GM18502 (cell line): Measurements from ENCODE around the gene ZNF567.
A peak's percentile ranks its signal among the peaks of the same experiment; 100 is the strongest.
"Not testable (repeated sequence)": the region's sequence is repeated elsewhere in the genome, so short reads cannot be mapped to it uniquely, and the experiment has no call there.

Experiments used
- ATAC-seq: cut with Tn5 transposase; IDR thresholded peaks from one replicate; pipeline ENCODE4 v1.9.1; 2021; ENCODE audit warnings: mild to moderate bottlenecking; ENCODE audit not compliant: unreplicated experiment, poor library complexity

Gene ZNF567

DNA sequence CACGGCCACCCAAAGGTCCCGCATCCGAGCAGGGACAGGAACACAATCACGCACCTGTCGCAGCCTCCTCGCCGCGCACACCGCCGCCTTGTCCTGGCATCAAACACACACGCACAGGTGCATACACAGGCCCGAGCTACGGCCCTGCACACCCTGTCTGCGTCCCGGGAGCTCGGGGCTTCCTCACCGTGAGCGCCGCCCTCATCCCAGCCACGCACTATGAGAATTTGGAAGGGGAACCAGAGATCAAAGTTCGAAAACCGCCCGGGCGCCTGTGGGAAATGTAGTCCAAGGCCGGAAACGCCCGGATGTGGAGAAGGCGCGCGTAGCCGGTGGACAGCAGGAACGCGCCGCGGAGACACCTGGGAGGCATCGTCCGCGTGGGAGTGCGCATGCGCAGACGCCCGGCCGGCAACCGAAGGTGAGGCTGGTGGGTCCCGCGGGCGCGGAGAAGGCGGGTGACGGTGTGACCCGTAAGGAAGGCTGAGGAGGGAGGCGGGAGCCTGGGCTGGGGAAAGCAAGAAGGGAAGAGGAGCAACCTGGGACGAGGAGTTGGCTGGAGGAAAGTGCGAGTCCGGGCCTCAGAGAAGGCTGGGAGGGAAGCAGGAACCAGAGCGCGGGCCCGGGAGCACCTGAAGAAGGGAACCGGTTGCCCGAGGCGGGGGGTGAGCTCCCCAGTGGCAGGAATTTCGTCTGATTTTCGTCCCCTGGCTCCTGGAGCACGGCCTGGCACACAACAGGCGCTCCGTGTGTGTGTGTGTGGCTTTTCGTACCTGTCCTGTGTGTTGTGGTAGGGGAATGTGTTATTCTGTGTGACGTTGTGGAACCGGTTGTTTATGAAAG lies at the start of gene ZNF567:
ZNF567 (plus strand) TSS at position 399 of the 843 bp plus-strand sequence. CDS start 7,256 bp downstream, outside the sequence.
- ATAC-seq: peak; percentile 85

DNA sequence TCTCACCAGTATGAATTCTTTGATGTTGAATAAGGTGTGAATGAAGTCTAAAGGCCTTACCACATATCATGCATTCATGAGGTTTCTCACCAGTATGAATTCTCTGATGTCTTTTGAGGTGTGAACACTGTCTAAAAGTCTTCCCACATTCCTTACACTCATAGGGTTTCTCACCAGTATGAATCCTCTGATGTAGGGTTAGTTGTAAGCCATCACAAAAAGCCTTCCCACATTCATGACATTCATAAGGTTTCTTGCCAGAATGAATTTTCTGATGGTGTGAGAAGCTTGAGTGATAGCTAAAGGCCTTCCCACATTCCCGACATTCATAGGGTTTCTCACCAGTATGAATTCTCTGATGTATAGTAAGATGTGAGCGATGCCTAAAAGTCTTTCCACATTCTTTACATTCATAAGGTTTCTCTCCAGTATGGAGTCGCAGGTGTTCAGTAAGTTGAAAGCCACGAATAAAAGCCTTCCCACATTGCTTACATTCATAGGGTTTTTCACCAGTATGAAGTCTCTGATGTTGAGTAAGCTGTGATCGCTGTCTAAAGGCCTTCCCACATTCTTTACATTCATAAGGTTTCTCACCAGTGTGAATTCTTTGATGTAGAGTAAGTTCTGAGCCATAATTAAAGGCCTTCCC lies 48.4 kb upstream of the ZNF567 start:
- no peak for ATAC-seq

DNA sequence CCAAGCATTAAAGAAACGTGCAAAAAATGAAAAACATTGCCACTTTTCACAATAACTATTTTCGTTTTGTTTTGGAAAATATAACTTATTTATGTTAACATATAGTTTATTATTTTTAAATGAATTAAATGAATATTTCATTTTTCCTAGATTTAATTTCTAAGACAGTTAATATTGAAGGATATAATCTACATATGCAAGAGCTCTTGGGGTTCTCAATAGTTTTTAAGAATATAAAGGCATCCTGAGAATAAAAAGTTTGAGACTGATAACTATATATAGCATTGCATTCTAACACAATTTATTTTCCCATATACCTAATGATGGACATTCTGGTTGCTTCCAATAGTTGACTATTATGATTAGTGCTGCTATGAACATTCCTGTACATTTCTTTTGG lies 40.7 kb upstream of the ZNF567 start:
- ATAC-seq: no peak

DNA sequence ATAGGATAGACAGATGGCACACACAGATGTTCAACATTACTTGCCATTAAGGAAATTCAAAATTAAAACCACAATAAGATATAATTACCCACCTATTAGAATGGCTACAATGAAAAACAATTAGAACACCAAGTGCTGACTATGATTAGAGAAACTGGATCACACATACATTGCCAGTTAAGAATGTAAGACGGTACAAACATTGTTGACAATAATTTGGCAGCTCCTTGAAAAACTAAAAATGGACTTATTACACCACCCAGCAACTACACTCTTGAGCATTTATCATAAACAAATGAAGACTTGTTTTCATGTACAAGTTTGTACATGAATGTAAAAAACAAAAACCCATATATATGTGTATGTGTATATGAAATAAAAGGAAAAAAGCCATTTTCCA lies 34.5 kb upstream of the ZNF567 start:
- no peak for ATAC-seq

DNA sequence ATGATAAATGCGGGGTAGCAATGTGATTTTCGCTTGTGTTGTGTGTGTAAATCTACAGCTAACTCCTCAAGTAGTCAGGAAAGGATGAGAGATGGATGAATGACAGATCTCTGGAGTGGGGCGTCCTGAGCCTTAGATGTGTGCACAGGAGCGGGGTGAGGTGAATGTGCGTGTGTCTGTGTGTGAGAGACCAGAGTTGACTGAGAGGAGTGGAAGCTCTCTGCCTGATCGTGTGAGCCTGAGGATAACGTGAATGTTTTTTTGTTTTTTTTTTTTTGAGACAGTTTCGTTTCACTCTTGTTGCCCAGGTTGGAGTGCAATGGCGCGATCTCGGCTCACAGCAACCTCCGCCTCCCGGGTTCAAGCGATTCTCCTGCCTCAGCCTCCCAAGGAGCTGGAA lies 21.6 kb upstream of the ZNF567 start:
- no peak for ATAC-seq

DNA sequence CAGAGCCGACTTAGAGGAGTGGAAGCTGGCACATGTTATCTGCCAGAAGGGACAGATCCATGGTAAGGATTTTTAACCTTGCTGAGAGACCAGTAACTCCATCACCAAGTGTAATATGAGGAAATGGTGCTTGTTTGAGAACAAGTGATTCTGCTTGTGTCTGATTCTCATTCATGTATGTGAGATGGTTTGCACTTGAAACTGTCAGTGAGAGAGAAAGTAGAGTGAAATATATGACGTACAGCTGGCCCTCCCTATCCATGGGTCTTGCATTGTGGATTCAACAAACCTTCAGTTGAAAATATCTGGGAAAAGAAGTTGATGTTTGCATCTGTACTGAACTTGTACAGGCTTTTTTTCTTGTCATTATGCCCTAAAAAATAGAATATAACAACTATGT lies 18.8 kb upstream of the ZNF567 start:
- no peak for ATAC-seq

DNA sequence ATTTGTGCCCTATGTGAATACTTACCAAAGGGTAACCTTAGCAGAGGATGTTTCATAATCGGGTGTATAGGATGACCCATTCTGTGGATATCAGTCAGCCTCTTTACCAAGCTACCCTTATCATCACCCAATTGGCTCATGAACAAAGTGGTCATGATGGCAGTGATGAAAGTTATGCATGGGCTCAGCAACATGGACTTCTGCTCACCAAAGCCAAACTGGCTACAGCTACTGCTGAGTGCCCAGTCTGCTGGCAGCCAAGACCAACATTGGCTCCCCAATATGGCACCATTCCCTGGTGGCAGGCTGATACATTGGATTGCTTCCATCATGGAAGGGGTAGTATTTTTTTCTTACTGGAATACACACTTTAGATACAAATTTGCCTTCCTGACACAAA lies 15.0 kb upstream of the ZNF567 start:
- ATAC-seq: no peak

DNA sequence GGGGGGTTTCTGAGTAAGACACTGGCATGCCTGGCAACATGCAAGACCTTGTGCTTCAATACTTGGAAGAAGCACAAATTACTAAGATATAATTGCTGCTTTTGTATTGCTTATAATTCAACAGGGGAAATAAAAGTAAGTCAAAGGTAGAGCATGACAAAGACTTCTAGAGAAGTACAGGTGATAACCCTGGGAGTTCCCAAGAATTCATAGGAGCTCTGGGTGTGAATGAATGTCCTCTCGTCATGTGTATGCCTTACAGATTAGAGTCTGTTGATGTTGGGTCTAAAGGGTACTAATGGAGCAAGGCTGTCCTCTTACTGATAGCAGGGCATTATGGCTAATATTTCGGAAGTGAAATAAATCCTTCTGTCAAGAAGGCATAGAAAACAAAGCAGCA lies 13.2 kb upstream of the ZNF567 start:
- ATAC-seq: no peak

DNA sequence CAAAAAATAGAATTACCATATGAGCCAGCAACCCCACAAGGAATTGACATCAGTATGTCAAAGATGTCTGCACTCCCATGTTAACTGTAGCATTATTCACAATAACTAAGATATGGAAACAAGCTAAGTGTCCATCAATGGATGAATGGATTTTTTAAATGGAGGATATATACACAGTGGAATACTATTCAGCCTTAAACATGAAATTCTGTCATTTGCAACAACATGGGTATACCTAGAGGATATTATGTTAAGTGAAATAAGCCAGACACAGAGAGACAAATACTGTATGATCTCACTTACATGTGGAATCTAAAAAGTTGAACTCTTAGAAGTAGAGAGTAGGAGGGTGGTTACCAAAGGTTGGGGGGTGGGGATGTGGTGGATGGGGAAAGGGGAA lies 8.0 kb upstream of the ZNF567 start:
- no peak for ATAC-seq

DNA sequence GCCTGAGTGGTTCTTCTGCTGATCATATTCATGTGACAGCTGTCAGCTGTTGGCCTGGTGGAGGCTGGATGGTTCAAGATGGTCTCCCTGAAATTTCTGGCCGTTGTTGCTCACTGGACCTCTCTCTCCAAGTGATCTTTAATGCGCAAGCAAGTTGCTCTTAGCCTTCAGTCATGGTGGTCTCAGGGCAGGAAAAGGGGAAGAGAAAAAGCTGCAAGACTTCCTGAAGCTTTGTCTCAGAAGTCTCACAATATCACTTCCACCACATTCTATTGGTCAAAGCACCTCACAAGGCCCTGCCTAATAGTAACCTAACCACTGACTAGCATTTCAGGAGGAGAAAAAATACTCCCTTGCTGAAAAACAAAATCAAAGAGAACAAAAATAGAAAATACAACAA lies 1.6 kb upstream of the ZNF567 start:
- no peak for ATAC-seq

DNA sequence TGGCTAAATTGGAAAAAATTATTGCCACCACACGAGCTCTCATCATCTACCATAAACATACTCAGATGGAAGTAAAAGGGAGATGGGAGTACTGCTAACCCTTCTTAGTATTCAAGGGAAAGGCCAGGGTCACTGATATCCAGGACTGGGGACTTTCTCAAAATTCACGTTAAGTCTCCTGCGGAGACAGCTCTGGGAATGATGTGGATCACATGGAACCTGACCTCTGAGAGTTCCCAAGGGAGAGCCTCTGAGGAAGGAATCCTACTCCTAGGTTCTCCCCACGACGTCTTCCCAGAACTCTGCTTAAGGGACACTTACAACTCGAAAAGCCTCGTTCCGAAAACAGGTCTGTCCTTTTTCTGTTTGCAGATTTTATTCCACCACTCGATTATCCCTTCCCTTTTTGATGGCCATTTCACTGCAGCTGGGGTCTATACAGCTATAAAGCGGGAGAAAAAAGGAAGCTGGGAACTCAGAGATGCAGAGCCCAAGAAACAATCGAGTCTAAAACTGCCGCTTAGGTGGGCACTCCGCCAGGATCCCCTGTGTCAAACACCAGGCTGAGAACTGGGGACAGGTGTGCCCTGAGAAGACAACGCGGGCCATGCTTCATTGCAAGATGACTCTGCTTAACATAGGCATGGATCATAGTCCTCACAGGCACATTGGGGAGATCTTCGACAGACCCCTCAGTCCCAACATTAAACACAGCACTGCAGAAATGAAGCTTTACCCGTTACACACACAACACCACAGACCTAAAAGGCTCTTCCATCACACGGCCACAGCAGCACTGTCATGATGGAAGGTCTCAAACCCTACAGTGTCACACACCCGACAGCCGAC lies 823 bp upstream of the ZNF567 start:
- peak; percentile 10 for ATAC-seq

DNA sequence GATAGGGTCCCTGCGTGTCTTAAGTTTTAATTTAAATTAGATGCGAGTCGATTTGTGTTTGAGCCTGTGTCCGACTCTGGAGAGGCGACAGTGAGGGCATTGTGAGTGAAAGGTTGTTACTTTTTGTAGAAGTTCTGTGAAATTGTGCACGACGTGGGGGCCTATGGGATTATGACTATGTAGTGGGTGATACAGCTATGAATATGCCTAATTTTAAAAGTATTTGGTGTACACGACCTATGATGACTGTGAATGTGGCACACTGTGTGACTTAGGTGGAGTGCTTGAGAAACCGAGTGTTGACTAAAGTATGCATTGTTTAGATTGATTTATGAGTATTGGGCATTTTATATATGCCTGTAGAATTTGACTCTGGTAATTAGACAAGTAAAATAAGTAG lies 646 bp downstream of the ZNF567 start:
- no peak for ATAC-seq

DNA sequence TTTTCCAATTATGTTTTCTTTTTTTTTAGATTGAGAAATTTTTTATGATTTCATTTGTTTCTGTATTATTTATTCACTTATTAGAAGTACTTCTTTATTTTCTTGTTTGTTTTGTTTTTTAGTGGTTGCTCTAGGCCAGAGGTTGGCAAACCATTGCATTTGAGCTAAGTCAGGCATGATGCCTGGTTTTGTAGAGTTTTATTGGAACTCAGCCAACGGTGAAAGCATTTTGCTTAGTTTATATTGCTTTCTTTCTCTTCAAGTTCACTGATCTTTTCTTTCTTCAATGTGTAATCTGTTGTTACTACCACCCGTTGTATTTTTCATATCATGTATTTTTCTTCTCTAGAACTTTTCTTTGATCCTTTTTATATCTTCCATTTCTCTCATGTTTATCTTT lies 19.7 kb downstream of the ZNF567 start:
- ATAC-seq: no peak

DNA sequence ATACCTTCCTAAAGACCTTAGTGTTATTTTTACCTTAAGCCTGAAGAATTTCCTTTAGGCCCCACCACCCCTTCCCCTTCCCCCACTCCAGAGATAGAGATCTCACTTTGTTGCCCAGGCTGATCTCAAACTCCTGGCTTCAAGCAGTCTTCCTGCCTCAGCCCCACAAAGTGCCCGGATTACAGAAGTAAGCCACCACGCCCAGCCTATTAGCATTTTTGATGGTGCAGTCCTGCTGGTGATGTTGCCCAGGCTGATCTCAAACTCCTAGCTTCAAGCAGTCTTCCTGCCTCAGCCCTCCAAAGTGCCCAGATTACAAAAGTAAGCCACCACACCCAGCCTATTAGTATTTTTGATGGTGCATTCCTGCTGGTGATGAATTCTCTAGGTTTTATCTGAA lies 22.0 kb downstream of the ZNF567 start:
- ATAC-seq: no peak

DNA sequence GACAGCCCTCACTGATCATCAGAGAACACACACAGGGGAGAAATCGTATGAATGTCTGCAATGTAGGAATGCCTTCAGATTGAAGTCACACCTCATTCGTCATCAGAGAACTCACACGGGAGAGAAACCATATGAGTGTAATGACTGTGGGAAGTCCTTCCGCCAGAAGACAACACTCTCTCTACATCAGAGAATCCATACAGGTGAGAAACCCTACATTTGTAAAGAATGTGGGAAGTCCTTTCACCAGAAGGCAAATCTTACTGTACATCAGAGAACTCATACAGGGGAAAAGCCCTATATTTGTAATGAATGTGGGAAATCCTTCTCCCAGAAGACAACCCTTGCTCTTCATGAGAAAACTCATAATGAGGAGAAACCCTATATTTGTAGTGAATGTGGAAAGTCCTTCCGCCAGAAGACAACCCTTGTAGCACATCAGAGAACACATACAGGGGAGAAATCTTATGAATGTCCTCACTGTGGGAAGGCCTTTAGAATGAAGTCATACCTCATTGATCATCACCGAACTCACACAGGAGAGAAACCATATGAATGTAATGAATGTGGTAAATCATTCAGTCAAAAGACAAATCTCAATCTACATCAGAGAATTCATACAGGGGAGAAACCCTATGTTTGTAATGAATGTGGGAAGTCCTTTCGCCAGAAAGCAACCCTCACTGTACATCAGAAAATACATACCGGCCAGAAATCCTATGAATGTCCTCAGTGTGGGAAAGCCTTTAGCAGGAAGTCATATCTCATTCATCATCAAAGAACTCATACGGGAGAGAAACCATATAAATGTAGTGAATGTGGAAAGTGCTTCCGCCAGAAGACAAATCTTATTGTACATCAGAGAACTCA lies 32.5 kb downstream of the ZNF567 start:
- no peak for ATAC-seq

DNA sequence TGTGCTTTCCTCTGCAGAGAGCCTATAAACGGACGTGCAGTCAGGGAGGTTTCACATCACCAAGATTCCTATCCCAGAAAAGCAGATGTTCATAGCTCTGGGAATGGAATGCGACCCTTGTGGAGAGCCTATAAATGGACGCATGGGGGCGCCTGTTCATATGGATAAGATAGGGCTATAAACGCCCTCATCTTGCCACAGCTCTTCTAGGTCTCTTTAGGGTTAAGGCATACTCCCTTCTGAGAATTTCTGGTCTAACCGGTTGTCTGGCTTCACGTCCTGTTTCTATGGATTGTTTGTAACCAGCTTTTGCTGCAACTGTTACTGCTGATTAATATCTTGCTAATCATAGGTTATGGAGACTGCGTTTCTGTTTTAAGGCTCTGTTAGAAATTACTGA lies 48.8 kb downstream of the ZNF567 start:
- not testable (repeated sequence) for ATAC-seq

DNA sequence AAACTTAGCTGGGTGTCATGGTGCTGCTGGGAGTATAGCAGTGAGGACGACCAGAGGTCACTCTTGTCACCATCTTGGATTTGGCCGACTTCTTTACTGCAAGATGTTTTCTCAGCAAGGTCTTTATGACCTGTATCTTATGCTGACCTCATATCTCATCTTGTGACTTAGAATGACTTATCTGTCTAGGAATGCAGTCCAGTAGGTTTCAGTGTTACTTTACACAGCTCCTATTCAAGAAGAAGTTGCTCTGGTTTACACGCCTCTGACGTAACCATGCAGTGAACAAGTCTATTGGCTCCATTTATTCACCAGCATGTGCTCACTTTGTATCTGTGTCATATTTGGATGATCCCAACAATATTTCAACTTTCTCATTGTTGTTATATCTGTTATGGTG lies 58.5 kb downstream of the ZNF567 start:
- ATAC-seq: no peak

DNA sequence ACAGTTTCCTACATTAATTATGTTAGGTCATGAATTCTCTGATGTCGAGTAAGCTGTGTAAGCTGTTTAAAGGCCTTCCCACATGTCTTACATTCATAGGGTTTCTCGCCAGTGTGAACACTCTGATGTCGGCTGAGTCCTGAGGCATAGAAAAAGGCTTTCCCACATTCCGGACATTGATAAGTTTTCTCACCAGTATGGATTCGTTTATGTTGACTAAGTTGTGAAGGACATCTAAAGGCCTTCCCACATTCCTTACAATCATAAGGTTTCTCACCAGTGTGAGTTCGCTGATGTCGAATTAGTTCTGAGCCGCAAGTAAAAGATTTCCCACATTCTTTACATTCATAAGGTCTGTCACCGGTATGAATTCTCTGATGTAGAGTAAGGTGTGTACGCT lies 60.3 kb downstream of the ZNF567 start:
- no peak for ATAC-seq

DNA sequence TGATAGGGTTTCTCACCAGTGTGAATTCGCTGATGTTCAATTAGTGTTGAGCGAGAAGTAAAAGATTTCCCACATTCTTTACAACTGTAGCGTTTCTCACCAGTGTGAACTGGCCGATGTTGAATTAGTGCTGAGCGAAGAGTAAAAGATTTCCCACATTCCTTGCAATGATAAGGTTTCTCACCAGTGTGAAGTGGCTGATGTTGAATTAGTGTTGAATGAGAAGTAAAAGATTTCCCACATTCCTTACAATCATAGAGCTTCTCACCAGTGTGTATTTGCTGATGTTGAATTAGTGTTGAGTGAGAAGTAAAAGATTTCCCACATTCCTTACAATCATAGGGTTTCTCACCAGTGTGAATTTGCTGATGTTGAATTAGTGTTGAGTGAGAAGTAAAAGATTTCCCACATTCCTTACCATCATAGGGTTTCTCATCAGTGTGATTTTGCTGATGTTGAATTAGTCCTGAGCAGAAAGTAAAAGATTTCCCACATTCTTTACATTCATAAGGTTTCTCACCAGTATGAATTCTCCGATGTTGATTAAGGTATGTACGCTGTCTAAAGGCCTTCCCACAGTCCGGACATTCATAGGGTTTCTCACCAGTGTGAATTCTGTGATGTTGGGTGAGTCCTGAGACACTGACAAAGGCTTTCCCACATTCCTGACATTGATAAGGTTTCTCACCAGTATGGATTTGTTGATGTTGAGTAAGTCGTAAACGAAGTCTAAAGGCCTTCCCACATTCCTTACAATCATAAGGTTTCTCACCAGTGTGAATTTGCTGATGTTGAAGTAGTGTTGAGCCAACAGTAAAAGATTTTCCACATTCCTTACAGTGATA lies 61.2 kb downstream of the ZNF567 start:
- no peak for ATAC-seq
